ENCODE measurements around the gene PLCL1. TPM values are rescaled to one million over a fixed set of nuclear protein-coding genes. Genes with fewer than 3 reads are reported as not detected.

The PLCL1 gene
- polyA plus RNA-seq, 5 donors: 6.4 to 13.6 (median 11.5) TPM

GRCh38 chr2:198053148-198053547 lies 248.8 kb downstream of the PLCL1 start:
- DNase-seq: no peak

GRCh38 chr2:198053776-198054175 lies 249.4 kb downstream of the PLCL1 start:
- no peak for DNase-seq

GRCh38 chr2:198054299-198054698 lies 249.9 kb downstream of the PLCL1 start:
- DNase-seq: no peak

GRCh38 chr2:198055716-198056115 lies 251.3 kb downstream of the PLCL1 start:
- peak in 1 of 2 donors; percentile 10 for DNase-seq

GRCh38 chr2:198056836-198057235 lies 252.4 kb downstream of the PLCL1 start:
- no peak for DNase-seq

- no peak for DNase-seq
These were observed 255.4 kb downstream of the PLCL1 start for GRCh38 chr2:198059800-198060199.

- no peak for DNase-seq
These were observed 255.9 kb downstream of the PLCL1 start for GRCh38 chr2:198060277-198060676.

GRCh38 chr2:198062826-198063225 lies 258.4 kb downstream of the PLCL1 start:
- DNase-seq: no peak

- DNase-seq: no peak
These were observed 258.8 kb downstream of the PLCL1 start for GRCh38 chr2:198063242-198063641.

- no peak for DNase-seq
These were observed 260.9 kb downstream of the PLCL1 start for GRCh38 chr2:198065322-198065721.

GRCh38 chr2:198066597-198066996 lies 262.2 kb downstream of the PLCL1 start:
- no peak for DNase-seq

GRCh38 chr2:198072655-198073054 lies 268.3 kb downstream of the PLCL1 start:
- no peak for DNase-seq

- no peak for DNase-seq
These were observed 268.9 kb downstream of the PLCL1 start for GRCh38 chr2:198073253-198073652.

- no peak for DNase-seq
These were observed 273.1 kb downstream of the PLCL1 start for GRCh38 chr2:198077477-198077876.

- no peak for DNase-seq
These were observed 276.7 kb downstream of the PLCL1 start for GRCh38 chr2:198080879-198081765.

- no peak for DNase-seq
These were observed 279.8 kb downstream of the PLCL1 start for GRCh38 chr2:198084156-198084555.

GRCh38 chr2:198096002-198096401 lies 291.6 kb downstream of the PLCL1 start:
- DNase-seq: no peak

GRCh38 chr2:198096965-198097364 lies 292.6 kb downstream of the PLCL1 start:
- no peak for DNase-seq

- DNase-seq: no peak
These were observed 293.2 kb downstream of the PLCL1 start for GRCh38 chr2:198097630-198098029.

- DNase-seq: no peak
These were observed 294.0 kb downstream of the PLCL1 start for GRCh38 chr2:198098386-198098785.

GRCh38 chr2:198098918-198099317 lies 294.5 kb downstream of the PLCL1 start:
- DNase-seq: no peak

- DNase-seq: no peak
These were observed 296.0 kb downstream of the PLCL1 start for GRCh38 chr2:198100346-198100745.

- DNase-seq: no peak
These were observed 297.3 kb downstream of the PLCL1 start for GRCh38 chr2:198101688-198102087.

- no peak for DNase-seq
These were observed 297.7 kb downstream of the PLCL1 start for GRCh38 chr2:198102120-198102519.

Data from right lung (tissue), 5 donors.